COLO668 (cell line): ENCODE data around the gene FOXN1.
"Not testable (repeated sequence)": the region's sequence is repeated elsewhere in the genome, so short reads cannot be mapped to it uniquely, and the experiment has no call there.

Experiments used
- DNase-seq: peaks from one replicate; lab custom pipeline; 2025; ENCODE audit not compliant: unreplicated experiment; lab: John Stamatoyannopoulos, UW

Gene FOXN1

GRCh38 chr17:28500712-28501379 lies 5.3 kb upstream of the FOXN1 start:
- no peak for DNase-seq

DNA sequence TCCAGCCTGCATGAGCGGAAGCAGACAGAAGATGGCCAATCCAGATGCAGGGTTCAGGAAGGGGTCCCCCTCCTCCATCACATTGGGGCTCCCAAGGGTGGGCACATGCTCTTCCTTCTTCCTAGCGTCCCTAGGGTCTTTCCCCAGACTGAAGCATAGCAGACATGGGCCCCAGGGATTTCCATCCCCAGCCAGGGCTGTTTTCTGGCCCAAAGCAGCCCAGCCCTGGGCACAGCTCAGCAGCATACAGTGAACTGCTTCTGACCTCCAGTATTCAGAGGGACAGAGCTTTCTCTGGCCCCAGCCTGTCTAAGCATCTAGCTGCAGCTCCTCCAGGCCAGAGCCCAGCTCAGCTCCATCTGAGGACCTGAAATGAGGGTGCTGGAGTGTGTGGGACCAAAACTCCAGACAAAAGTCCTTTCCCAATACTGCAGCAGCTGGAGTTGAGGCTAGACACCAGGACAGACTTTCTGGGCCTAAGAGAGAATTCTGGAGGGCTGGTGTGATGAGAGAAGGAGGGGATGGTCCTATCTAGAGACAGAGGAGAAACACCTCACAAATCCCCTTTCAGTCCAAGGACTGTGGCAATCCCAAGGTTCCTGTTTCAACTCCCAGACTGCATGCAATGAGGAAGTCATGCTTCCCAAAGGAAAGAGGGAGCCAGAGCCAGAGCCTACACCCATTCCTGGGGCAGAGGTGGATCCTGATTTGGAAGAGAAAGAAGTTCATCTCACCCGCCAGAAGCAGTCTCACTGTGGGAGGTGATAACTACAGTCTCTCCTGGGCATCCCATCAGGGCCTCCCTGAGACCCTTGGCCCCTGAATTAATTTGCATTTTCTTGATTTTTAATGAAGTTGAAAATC lies 4.5 kb upstream of the FOXN1 start:
- no peak for DNase-seq

GRCh38 chr17:28503420-28503819 lies 2.7 kb upstream of the FOXN1 start:
- DNase-seq = no peak

GRCh38 chr17:28506763-28507487 lies 777 bp downstream of the FOXN1 start:
- DNase-seq = no peak

GRCh38 chr17:28507567-28508203 lies 1.5 kb downstream of the FOXN1 start:
- DNase-seq = no peak

DNA sequence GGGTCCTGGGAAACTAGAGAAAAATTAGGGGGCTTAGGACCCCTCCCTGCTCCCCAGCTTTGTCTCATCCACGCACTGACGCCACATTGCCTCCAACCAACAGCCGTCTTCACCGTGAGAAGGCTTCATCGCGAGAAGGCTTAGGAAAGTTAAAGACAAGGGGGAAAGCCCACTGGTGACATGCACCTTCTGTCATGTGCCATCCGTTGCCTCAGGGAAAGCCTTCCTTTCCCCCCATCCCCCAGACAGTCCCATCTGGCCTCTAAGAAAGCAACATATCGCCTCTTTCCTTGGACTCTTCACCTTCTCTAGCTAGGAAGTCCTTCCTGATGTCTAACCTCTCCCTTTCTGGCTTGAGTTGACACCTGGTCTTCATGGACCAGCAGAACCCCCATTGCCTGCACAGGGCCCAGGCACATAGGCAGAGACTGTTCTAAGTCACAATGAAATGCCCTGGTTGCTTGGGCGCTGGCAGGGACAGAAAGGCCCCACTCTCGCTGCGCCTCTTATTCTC lies 2.1 kb downstream of the FOXN1 start:
- DNase-seq = no peak

DNA sequence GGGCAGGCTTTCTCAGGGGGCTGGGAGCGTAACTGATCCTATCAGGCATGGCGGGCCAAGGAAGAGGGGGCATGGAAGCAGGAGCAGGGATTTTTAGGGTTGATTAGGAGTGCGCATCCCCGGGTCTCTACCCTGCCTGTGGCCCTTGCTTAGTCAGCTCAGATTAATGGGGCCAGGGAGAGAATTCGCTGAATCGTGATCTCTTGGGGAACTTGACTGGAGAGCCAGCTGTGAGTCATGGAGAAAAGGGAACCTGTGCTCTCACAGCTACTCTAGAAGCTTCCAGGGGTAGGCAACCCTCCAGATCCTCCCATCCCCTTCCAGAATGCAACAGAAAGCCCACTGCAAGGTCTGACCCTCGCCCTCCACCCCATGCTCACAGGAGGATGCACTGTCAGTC lies 3.6 kb downstream of the FOXN1 start:
- no peak for DNase-seq

- no peak for DNase-seq
Measured at GRCh38 chr17:28511858-28512461, 5.8 kb downstream of the FOXN1 start.

DNA sequence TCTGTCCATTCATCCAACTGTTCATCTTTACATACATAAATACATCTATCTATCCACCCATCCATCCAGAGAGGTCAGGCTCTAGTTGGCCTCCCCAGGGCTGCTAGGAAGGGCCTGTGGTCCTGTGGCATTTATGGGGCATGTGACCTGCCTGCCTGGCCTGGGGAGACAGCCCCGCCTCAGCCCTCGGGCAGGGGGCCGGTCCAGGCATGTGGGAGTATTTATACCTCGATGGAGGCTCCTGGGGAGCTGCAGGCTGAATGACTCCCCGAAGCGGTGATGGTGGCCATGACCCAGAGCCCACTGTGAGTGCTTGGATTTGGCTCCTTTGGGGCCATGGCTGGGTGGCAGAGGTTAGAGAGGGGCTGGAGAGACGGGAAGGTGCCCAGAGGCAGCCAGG lies 7.3 kb downstream of the FOXN1 start:
- DNase-seq = no peak

DNA sequence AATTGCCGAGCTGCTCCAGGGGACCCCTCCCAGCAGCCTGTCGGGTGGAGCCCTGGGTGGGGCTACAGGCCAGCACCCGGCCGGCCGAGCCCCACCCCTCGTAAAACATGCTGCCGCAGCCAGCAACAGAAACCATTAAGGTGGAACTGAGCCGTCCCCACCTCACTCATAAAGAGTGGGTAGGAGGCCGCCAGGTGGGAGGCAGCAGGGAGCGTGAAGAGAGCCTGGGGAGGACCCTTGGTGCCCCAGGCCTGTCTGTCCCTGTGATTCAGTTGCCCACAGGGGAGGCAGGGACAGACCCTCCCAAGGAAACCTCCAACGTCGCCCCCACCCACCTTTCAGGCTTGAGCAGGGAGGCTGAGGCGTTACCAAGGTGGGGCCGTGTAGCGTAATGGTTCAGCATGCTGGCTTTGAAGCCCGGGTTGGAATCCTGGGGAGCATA lies 8.4 kb downstream of the FOXN1 start:
- no peak for DNase-seq

- no peak for DNase-seq
Measured at GRCh38 chr17:28515518-28515917, 9.4 kb downstream of the FOXN1 start.

DNA sequence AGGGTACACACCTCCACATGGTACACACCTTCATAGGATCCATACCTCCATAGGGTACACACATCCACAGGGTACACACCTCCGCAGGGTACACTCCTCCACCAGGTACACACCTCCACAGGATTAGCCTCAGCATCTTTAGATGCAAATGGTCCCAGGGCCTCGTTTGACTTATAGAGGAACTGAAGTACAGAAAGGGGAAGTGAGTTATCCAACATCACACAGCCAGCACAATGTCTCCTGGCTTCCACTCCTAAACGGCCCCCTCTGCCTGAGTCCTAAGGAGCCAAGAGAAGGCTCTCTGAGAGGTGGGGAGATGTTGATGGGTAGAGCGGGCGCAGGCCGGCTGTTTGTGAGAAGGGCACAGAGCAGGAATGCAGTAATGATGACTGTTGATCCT lies 12.0 kb downstream of the FOXN1 start:
- DNase-seq = no peak

- no peak for DNase-seq
Measured at GRCh38 chr17:28518578-28518977, 12.4 kb downstream of the FOXN1 start.

DNA sequence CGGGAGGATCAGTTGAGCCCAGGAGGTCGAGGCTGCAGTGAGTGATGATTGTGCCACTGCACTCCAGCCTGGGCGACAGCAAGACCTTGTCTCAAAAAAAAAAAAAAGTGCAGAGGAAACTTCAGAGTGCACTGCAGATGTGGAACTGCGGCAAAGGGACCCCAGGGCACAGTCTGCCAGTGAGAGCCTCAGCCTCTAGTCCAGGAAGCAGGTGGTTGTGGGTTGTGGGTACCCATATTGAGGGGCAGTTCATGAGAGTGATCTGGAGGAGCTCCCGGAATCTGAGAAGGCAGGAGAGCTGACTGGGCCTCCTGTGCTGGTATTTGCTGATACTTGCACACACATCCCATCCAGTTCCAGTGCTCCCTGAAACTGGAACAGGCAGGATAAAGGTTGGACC lies 13.1 kb downstream of the FOXN1 start:
- DNase-seq = no peak

- DNase-seq = no peak
Measured at GRCh38 chr17:28520687-28521086, 14.5 kb downstream of the FOXN1 start.

- DNase-seq = no peak
Measured at GRCh38 chr17:28521311-28522085, 15.3 kb downstream of the FOXN1 start.

- not testable (repeated sequence) for DNase-seq
Measured at GRCh38 chr17:28522281-28522680, 16.1 kb downstream of the FOXN1 start.

GRCh38 chr17:28523186-28523585 lies 17.0 kb downstream of the FOXN1 start:
- no peak for DNase-seq

- no peak for DNase-seq
Measured at GRCh38 chr17:28523876-28524275, 17.7 kb downstream of the FOXN1 start.
